Stimulated activated CD8-positive, alpha-beta memory T cell treated with anti-CD3 and anti-CD28 coated beads, Interleukin-7, amount 100 ng/mL, for 48 hours (primary cell): ENCODE results near the gene VWA2.
"Not testable (repeated sequence)": the region's sequence is repeated elsewhere in the genome, so short reads cannot be mapped to it uniquely, and the experiment has no call there.

Experiments used
- DNase-seq, 2 donors: peaks; one replicate each; pipeline ENCODE4 v3.0.0-alpha.2; 2020; ENCODE audit warnings: low read depth in 1 of 2; ENCODE audit errors: extremely low read depth in 1 of 2

The VWA2 gene

GRCh38 chr10:114313866-114314265, 74.8 kb downstream of the VWA2 start:
- no peak for DNase-seq

DNA sequence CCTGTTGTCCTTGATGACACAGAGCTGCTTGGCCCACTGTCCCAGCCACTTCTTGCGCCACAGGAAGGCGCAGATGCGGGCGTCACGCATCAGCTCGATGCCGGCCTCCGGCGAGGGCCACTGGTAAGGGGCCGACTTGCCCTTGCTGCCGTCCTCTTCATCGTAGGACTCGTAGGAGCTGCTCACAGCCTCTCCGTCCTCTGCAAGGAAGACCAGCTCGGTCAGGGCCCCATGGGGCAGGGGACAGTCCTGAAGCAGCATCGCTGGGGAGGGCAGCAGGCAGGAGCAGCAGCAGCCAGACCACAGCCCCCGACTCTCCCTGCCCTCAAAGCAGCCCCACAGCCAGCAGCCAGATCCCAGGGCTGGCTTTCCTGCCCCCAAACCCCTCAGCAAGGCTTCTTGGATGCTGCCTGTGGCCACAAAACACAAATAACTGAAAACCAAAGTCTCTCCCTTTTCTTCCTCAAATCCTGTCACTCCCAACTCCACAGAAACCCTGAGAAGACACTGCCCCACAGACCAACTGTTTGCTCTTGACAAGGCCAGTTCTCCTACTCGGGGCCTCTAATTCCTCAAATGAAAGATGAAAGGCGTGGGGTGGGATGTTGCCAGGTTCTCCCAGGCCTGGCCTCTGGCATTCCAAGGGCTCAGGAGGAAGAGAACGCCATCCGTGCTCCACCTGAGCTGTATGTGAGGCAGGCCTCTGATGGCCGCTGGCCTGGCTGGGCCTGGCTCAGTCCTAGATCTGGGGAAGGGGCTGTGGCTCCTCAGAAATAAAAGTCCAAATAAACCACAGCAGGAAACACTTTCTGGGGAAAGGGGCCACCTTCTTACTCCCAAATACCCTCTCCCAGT, 76.7 kb downstream of the VWA2 start:
- no peak for DNase-seq

DNA sequence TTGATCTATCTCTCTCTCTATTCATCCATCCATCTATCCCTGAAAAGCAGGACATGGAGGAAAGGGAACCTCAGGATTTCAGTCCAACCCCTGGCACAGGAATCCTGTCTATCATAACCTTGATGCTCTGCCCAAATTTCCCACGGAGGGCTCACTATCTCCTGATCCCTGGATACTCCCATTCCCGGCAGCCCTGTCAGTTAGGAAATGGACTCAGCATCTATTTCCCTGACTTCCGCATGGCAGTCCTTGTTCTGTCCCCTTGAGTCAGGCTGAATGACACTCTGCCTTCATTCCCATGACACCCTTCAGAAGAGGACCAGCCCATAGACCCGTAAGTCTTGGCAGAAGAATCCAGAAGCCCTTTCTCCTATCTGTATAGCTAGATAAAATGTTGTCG, 77.7 kb downstream of the VWA2 start:
- DNase-seq: no peak

GRCh38 chr10:114319406-114320248, 80.6 kb downstream of the VWA2 start:
- DNase-seq: no peak

GRCh38 chr10:114320249-114321116, 81.4 kb downstream of the VWA2 start:
- DNase-seq: no peak

DNA sequence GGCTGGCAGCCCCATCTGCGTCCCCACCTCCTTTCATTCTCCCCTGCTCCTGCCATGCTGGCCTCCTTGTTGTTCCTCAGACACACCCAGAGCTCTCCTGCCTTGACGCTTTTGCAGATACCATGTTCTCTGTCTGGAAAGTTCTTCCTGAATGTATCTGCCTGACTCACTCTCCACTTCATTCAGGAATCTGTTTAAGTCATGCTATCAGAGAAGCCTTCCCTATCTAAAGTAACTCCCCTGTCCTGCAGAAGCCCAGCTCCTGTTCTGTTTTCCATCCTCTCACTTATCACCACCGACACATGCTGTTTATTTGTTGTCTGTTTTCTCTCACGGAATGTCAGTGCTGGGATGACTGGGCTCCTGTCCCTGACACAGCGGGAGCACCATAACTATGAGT, 83.3 kb downstream of the VWA2 start:
- DNase-seq: no peak

DNA sequence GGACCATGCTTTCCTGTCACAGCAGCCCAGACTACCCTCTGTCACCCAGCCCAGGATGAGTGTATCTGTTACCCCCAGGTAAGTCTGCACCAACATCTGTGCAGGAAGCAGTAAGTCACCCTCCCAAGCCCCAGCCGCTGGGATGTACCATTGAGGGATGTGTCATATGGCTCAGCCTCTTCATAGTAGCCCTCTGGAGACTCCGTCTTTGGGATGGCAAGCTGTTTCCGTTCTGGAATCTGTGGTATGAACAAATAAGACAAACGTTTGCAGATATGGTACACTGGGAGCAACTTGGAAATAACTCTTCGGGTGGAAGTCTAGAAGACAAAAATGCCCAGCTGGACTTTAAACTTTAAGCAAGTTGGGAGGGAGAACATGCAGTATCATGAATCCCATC, 84.0 kb downstream of the VWA2 start:
- DNase-seq: no peak

DNA sequence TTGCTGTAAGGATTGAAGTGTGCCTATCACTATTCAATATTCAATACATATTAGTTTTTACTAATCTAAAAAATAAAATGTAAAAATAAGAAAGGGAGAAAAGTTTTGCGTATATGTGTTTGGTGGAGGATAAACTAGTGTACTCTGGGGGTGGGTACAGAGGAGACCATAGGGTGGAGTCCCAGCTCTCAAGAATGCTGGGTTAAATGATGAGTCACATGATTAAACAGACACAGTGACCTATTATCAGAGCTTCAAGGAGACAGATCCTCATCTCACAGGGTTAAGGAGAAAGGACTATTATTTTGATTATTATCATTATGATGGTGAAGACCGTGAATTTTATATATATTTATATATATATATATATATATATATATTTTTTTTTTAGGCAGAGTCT, 87.7 kb downstream of the VWA2 start:
- DNase-seq: no peak

DNA sequence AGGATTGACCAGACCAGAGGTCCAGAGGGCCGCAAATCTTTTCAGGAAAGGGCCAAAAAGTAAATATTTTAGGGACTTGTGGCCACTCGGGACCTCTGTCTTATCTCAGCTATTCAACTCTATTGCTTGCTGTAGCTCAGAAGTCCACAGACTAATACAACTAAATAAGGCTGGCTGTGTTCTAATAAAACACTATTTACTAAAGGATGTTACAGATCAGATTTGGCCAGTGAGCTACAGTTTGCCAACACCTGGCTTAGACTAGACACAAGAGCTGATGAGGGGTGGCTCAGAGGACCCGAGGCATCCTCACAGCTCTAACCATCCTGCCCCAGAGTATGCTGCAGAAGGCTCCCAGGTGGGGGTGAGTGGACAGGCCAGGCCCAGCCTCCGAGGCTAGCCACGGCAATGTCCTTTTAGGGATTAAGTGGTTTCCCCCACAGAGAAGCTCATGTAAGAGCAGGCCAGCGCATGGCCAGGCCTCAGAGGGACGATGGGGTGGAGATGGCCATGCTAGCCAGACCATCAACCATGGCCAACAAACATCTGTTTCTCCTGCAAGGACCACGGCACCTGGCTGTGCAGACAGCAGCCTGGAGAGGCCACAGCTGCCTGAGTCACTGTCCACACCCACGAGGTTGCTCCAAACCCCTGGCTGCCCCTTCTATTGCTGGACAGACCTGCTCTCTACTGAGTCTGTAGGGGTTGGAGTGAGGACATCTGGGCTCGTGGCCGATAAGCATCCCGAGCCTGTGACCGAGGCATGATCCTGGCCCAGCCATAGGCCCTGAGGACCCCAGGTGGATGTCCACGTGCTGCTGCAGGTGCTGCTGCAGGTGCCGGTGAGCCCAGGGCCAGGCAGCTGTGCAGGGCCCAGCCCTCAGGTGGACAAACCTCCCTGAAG, 88.7 kb downstream of the VWA2 start:
- DNase-seq: no peak

DNA sequence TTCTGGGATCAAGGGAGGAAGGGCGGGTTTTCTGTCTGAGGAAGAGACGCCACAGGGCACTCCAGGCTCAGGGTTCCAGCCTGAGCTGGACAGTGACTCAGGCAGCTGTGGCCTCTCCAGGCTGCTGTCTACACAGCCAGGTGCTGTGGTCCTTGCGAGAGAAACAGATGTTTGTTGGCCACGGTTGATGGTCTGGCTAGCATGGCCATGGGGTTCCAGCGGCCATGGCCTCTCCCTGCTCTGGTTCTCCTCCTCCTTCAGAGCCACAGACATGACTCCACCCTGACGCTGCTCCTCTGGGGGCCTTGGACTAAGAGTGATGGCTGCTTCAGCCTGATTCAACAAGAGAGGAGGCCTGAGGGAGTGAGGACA, 89.4 kb downstream of the VWA2 start:
- no peak for DNase-seq

DNA sequence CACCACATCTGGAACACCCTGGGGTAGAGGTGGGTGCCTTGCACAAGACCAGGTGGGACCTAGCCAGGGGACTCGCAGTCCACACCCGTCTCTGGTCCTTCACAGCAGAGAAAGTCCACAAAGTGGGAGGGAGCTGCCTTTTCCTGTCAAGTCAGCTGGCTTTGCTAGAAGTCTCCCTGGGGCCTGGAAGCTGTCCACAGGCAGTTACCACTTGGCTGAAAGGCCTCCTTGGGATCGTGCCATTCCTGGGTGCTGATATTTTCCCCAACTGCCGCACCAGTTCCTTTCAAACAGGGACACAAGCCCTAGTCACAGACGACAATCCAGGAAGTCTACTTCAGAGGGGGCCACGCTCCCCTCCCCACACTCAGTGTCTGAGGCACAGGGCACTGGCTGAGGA, 89.8 kb downstream of the VWA2 start:
- DNase-seq: no peak

DNA sequence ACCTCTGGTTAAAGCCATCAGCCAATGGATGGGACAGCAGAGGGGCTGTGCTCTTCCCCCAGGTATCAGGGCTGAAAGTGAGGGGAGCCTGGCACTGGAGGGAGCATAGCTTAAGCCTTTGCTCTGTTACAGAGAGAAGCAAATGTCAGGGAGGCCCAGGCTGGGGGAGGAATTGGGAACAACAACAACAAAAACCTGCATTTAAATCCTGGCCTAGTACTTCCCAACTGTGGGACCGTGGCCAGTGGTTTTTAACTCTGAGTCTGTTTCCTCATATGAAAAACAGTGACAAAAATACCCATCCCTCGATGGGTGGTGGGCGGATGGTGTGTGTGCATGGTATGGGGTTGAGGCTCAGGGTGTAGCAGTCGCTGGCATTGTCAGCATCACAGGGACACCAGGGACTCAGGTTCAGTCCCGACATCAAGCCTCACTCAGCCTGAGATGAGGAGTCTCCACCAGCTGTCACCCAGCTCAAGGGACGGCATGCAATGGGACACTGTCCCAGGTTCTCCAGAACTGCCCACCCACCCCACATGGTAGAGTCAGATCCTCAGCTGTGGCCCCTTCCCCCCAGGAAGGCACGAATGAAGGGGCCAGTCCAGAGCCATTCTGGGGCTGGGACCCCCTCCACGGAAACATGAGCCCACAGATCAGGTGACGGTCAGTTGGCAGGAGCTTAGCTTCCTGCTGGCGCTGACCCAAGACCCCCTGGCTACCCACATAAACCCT, 90.7 kb downstream of the VWA2 start:
- DNase-seq: no peak

DNA sequence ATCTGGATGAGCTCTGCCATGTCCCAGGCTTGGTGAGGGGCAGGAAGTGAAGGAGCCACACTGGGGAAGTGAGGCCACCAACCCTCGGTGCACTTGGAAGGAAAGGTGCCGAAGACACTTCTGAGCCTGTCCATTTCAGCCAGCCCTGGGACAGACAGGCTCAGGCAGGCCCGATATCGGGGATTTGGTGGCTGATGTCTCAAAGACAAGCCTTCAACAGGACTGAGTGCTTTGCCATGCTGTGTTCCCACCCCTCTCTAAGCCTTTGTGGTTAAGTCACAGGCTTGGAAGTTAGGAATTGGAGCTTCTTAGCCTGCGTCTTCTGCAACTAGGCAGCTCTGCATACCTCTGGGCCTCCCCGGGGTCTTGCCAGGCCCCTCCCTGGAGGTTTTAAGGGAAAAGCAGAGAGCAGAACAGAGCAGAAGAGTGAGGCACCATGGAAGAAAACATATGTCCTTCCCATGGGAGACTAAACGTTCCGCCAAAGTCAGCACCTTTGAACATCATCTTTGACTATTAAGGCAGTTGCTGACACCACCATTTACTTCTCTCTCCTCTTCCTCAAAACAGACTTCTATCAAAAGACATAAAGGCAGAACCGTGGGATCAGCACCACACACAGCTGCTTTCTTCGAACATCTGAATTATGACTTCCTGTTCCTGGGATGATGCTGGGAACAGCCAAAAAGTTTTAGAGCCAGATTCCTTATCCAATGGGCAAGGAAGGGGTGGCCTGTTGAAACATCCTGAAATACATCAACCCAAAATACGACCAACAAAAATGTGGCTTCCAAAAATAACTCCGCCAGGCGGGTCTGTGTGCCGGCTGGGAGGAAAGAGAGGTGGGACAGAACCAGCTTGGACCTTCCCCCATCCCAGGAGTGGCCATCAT, 93.5 kb downstream of the VWA2 start:
- no peak for DNase-seq

DNA sequence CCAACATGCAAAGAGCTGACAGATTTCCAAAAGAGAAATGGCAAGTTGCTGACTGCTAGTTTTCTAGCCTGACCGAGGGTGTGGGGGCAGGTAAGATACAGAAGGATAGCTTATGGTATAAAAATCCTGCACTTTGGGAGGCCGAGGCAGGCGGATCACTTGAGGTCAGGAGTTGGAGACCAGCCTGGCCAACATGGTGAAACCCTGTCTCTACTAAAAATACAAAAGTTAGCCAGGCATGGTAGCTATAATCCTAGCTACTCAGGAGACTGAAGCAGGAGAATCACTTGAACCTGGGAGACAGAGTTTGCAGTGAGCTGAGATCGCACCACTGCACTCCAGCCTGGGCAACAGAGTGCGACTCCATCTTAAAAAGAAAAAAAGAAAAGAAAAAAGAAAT, 94.4 kb downstream of the VWA2 start:
- not testable (repeated sequence) for DNase-seq

GRCh38 chr10:114334301-114334700, 95.2 kb downstream of the VWA2 start:
- DNase-seq: no peak

DNA sequence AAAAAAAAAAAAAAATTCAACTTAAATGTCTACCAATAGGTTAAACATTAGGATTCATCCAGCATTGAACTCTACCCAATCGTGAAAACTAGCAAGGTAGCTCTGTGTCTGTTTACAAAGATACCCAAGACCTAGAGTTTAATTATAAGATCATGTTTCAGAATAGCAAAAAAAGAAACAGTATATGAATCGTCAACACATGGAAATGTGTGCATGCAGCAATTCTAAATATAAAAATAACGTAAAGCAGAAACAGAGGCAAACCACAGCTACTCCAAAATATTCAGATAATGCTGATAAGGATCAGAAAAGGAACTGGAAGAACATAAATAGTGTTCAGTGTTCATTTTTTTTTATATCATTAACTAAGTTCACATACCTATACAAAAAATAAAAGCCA, 96.6 kb downstream of the VWA2 start:
- no peak for DNase-seq

- no peak for DNase-seq
Measured at GRCh38 chr10:114336823-114337509, 97.9 kb downstream of the VWA2 start.
